Neutrophil (primary cell): ENCODE data around the gene WARS2.
"Not testable (repeated sequence)": the region's sequence is repeated elsewhere in the genome, so short reads cannot be mapped to it uniquely, and the experiment has no call there.

Source experiments
- H3K27ac ChIP-seq: fragments of 200-600 bp; sonication (generic); 2 replicates; pipeline ENCODE4 v1.5.1; 2016; ENCODE audit warnings: mild to moderate bottlenecking, moderate library complexity
- H3K27me3 ChIP-seq: fragments of 200-600 bp; sonication (generic); 2 replicates; pipeline ENCODE4 v1.6.0; 2016; ENCODE audit warnings: mild to moderate bottlenecking
- H3K36me3 ChIP-seq: fragments of 200-600 bp; sonication (generic); 2 replicates; pipeline ENCODE4 v1.5.1; 2017
- H3K4me1 ChIP-seq, 2 experiments: fragments of 200-600 bp in 1 of 2; sonication (generic) in 1 of 2; 1 replicate in 1 of 2; 2 replicates in 1 of 2; pipeline versions ENCODE4 v1.5.1 to v1.6.1; 2013 to 2016; ENCODE audit warnings: low read depth in 1 of 2, low read length in 1 of 2, mild to moderate bottlenecking in 1 of 2, moderate library complexity in 1 of 2; ENCODE audit not compliant: control insufficient read depth in 1 of 2, insufficient read depth in 1 of 2
- H3K4me3 ChIP-seq, 2 experiments: fragments of 200-600 bp in 1 of 2; sonication (generic) in 1 of 2; 1 replicate in 1 of 2; 2 replicates in 1 of 2; pipeline ENCODE4 v1.5.1; 2013 to 2016; ENCODE audit warnings: low read depth in 1 of 2, low read length in 1 of 2, mild to moderate bottlenecking in 1 of 2, moderate library complexity in 1 of 2
- H3K9me3 ChIP-seq: fragments of 200-600 bp; sonication (generic); 2 replicates; pipeline ENCODE4 v1.5.1; 2016
- CTCF ChIP-seq: fragments of 200-600 bp; sonication (generic); IDR thresholded peaks from 2 replicates; pipeline ENCODE4 v1.5.1; 2016; ENCODE audit warnings: antibody characterized with exemption

Gene WARS2

GRCh38 chr1:119159966-119160365 is 19.5 kb upstream of the WARS2 start:
- Histone ChIP-seq H3K36me3 (peaks cover 8% of the 10 kb centered on the region), H3K9me3 (no peaks in the 10 kb centered on the region), H3K4me3 (no peak overlapping the region), H3K27ac (no peak overlapping the region), H3K27me3 (no peaks in the 10 kb centered on the region), H3K4me1 (no peaks in the 10 kb centered on the region)
- no peak for TF ChIP-seq CTCF

DNA sequence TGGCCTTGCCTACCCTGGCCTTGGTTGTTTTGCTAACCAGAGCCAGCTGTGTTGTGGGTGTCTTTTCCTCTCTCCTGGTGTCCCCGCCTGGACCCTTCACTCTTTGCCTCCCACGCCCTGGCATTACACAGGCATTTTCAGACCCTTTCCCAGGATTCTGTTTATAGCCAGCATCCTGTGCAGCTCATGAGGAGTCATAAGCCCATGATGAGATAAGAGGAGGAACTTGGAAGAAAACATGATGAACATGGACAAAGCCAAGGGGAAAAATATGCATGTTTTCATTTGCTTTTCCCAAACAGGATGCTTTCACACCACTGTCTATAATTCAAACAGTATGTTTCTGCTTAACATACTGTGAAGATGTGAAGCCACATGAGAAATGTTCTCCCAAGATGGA is 18.7 kb upstream of the WARS2 start:
- no peaks in the 10 kb centered on the region for H3K4me1 ChIP-seq
- H3K27me3 ChIP-seq = no peaks in the 10 kb centered on the region
- TF ChIP-seq CTCF = no peak
- no peak overlapping the region for H3K4me3 ChIP-seq
- H3K36me3 ChIP-seq = peaks cover 8% of the 10 kb centered on the region
- no peaks in the 10 kb centered on the region for H3K9me3 ChIP-seq
- no peak overlapping the region for H3K27ac ChIP-seq

- not testable (repeated sequence) for H3K36me3 ChIP-seq, H3K27ac ChIP-seq, H3K9me3 ChIP-seq, H3K27me3 ChIP-seq, H3K4me3 ChIP-seq, H3K4me1 ChIP-seq
These were observed 16.3 kb upstream of the WARS2 start for GRCh38 chr1:119156761-119157160.

DNA sequence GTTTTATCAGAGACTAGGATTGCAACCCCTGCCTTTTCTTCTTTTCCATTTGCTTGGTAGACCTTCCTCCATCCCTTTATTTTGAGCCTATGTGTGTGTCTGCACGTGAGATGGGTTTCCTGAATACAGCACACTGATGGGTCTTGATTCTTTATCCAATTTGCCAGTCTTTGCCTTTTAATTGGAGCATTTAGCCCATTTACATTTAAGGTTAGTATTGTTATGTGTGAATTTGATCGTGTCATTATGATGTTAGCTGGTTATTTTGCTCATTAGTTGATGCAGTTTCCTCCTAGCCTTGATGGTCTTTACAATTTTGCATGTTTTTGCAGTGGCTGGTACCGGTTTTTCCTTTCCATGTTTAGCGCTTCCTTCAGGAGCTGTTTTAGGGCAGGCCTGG is 14.6 kb upstream of the WARS2 start:
- not testable (repeated sequence) for H3K4me3 ChIP-seq, H3K4me1 ChIP-seq, H3K27me3 ChIP-seq, H3K27ac ChIP-seq, H3K9me3 ChIP-seq, H3K36me3 ChIP-seq

DNA sequence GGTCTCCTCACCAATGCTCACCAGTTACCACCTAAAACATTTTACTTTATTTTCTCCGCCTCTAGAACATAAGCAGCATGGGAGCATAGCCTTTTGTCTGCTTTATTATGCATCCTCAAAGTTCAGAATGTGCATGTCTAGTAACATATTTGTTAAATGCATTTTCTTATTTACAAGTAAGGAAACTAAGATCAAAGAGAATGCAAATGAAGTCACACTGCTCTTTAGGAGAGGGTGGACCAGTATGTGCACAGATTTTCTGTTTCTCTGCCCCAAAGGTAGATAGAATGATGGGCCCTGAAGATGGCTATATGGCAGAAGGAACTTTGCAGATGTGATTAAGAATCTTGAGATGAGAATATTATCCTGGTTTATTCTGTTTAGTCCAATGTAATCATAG is 9.7 kb upstream of the WARS2 start:
- Histone ChIP-seq H3K27me3 (no peaks in the 10 kb centered on the region), H3K9me3 (no peaks in the 10 kb centered on the region), H3K36me3 (no peaks in the 10 kb centered on the region), H3K4me3 (no peak overlapping the region), H3K27ac (no peak overlapping the region), H3K4me1 (no peaks in the 10 kb centered on the region)
- TF ChIP-seq CTCF = no peak

DNA sequence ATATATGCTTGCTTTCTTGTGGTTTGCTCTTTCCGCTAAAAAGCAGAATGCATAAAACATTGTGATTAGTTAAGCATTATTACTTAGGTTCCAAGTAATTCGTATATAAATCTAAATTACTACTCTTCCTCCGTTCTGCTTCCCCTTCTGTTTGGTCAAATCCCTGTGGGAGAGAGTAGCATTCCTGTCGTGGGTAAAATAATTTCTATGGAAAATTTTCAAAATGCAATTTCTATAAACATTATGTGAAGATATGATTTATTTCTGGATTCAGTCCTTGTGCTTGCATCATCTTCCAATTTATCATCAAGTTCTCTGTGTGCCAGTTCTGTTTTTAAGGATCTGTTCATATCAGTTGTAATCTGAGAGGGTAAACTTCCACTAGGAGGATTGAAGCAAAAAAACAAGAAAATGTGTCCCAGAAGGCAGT is 7.2 kb upstream of the WARS2 start:
- Histone ChIP-seq H3K27me3 (no peaks in the 10 kb centered on the region), H3K27ac (no peak overlapping the region), H3K4me1 (no peaks in the 10 kb centered on the region), H3K9me3 (no peaks in the 10 kb centered on the region), H3K36me3 (no peaks in the 10 kb centered on the region), H3K4me3 (no peak overlapping the region)
- no peak for TF ChIP-seq CTCF

DNA sequence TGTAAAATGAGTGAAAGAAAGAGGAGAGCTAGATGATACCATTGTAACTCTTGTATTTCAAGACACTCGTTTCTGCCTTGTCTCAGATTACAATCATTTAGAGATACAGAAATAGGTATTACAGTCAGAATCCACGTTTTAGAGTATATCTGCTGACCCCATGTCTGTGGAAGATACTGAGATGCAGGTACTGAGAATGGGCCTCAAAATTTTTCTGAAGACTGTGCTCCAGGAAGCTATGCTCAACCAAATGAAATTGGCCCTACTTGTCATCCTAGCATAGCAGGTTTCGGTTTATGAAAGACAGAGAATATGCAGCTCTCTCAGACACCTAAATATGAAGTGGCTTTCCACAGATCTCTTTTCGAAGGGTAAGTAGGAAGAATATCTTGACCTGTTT is 6.0 kb upstream of the WARS2 start:
- no peak for TF ChIP-seq CTCF
- Histone ChIP-seq H3K27ac (no peak overlapping the region), H3K27me3 (no peaks in the 10 kb centered on the region), H3K4me1 (no peaks in the 10 kb centered on the region), H3K36me3 (no peaks in the 10 kb centered on the region), H3K4me3 (no peak overlapping the region), H3K9me3 (no peaks in the 10 kb centered on the region)
